Measurements from ENCODE around the gene WDR26.

DNA sequence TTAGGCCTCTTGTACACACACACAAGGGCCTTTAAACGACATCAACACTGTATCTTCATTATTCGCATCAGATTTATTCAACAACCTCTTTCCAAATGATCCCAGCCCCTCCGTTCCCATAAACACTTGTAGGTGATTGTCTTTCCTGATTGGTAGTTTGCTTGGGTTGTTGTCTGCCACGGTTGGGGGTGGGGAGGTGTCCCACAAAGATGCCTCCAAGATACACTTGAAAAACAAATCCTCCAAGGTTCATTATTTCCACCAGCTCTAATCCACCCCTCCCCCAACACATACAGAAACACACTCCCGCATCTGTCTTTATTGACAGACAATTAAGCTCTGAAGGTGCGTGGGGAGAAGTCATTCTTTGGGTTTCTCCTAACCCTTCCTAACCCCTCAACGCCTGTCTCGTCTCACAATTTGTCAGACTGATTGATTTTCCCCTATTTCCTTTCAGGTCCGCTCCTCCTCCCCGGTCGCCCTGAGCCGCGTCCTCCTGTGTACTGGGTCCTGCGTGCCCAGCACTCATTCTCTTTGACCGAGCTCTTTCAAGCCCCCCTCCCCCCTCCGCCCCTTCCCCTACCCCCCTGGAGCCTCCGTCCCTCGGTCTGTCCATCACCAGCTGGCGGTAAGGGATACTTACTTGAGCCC is 1.4 kb downstream of the WDR26 start:
- TF ChIP-seq, protein P1, sequence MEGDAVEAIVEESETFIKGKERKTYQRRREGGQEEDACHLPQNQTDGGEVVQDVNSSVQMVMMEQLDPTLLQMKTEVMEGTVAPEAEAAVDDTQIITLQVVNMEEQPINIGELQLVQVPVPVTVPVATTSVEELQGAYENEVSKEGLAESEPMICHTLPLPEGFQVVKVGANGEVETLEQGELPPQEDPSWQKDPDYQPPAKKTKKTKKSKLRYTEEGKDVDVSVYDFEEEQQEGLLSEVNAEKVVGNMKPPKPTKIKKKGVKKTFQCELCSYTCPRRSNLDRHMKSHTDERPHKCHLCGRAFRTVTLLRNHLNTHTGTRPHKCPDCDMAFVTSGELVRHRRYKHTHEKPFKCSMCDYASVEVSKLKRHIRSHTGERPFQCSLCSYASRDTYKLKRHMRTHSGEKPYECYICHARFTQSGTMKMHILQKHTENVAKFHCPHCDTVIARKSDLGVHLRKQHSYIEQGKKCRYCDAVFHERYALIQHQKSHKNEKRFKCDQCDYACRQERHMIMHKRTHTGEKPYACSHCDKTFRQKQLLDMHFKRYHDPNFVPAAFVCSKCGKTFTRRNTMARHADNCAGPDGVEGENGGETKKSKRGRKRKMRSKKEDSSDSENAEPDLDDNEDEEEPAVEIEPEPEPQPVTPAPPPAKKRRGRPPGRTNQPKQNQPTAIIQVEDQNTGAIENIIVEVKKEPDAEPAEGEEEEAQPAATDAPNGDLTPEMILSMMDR (IDR thresholded peaks at IDR 0.05) = no peak
- no peak for TF ChIP-seq POLR2A (IDR thresholded peaks at IDR 0.05)

Measured in right lobe of liver (tissue), 4 donors.